ENCODE data around the gene RAPGEF3. TPM values are rescaled to one million over a fixed set of nuclear protein-coding genes. Genes with fewer than 3 reads are reported as not detected.
A peak's percentile ranks its signal among the peaks of the same experiment; 100 is the strongest.

RAPGEF3 gene
- total and polyA plus RNA-seq, 2 of the 8 experiments (the other 6 are each of a cell fraction or from before 2014, with no cell fraction given): 5.0 to 9.4 TPM

- H4K5ac ChIP-seq (ENCODE audit: insufficient read length, low read depth, low read length): no peak overlapping the region
- H2AK5ac ChIP-seq (ENCODE audit: low read depth, low read length): no peak overlapping the region
- no peaks in the 10 kb centered on the region for H3K23me2 ChIP-seq (ENCODE audit: low read depth, low read length)
- no peak overlapping the region for H3K23ac ChIP-seq (ENCODE audit: insufficient read length)
- ChIA-PET POLR2A (ENCODE audit: partially characterized antibody) (interaction anchor here (0.7 to 1.1 kb wide), 3 partner anchors 50 to 90 kb away, joined by 3 to 4 read pairs (median 4); partner anchors contain the start of gene SLC48A1), CTCF (ENCODE audit: partially characterized antibody) (interaction anchor here (1.0 to 64.6 kb wide), 17 partner anchors 11 to 223 kb away, joined by 3 to 2442 read pairs (median 23); partner anchors contain the start of genes ENDOU, RAPGEF3, RPAP3 and SLC48A1)
- no peaks in the 10 kb centered on the region for H3K9me3 ChIP-seq (ENCODE audit: insufficient read depth in 2 of 2, low read depth in 1 of 2, low read length in 1 of 2)
- peaks cover 0 to 7% (median 3%) of the 10 kb centered on the region in 4 experiments; a peak in 3 of 7 replicates for H3K27me3 ChIP-seq (replicated peaks in 1 of 4; ENCODE audit: control insufficient read depth in 3 of 4, extremely low read depth in 1 of 4, insufficient read depth in 3 of 4, low read length in 3 of 4)
- no peaks in the 10 kb centered on the region for H3K79me1 ChIP-seq (ENCODE audit: low read depth, low read length)
- no peak overlapping the region for H3K14ac ChIP-seq (ENCODE audit: insufficient read length)
- TF ChIP-seq, protein P1, sequence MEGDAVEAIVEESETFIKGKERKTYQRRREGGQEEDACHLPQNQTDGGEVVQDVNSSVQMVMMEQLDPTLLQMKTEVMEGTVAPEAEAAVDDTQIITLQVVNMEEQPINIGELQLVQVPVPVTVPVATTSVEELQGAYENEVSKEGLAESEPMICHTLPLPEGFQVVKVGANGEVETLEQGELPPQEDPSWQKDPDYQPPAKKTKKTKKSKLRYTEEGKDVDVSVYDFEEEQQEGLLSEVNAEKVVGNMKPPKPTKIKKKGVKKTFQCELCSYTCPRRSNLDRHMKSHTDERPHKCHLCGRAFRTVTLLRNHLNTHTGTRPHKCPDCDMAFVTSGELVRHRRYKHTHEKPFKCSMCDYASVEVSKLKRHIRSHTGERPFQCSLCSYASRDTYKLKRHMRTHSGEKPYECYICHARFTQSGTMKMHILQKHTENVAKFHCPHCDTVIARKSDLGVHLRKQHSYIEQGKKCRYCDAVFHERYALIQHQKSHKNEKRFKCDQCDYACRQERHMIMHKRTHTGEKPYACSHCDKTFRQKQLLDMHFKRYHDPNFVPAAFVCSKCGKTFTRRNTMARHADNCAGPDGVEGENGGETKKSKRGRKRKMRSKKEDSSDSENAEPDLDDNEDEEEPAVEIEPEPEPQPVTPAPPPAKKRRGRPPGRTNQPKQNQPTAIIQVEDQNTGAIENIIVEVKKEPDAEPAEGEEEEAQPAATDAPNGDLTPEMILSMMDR (IDR thresholded peaks at IDR 0.05; ENCODE audit: control extremely low read depth in 1 of 3, insufficient read depth in 1 of 3, low read depth in 1 of 3, low read length in 3 of 3): peak in 1 of 3 experiments; percentile 6; a peak in 1 of 4 replicates
- TF ChIP-seq KDM5A (IDR thresholded peaks at IDR 0.05; ENCODE audit: low read length) (no peak), RFX5 (IDR thresholded peaks at IDR 0.05; ENCODE audit: borderline replicate concordance, low read depth, low read length) (no peak), CTBP2 (IDR thresholded peaks at IDR 0.05; ENCODE audit: borderline replicate concordance, insufficient read depth, insufficient read length, low read length) (no peak), TAF1 (IDR thresholded peaks at IDR 0.05; ENCODE audit: low read depth, low read length) (no peak)
- 92% methylated on average over 4 of the region's 6 CpGs; no CpG with 5 or more reads in 1 of the 2 experiments for WGBS, 2 experiments (ENCODE audit: extremely low coverage in 1 of 2, insufficient coverage in 1 of 2, insufficient read length in 1 of 2, insufficient replicate concordance in 2 of 2, low coverage in 1 of 2, low lambda C conversion rate in 2 of 2, missing lambda C conversion rate in 1 of 2)
- H2BK20ac ChIP-seq (ENCODE audit: low read length): no peak overlapping the region
- 0 out of 8 replicates have a peak, but pooled peaks cover 0 to 3% (median 0%) of the 10 kb centered on the region in 4 experiments for H3K36me3 ChIP-seq (ENCODE audit: control insufficient read depth in 2 of 4, insufficient read depth in 4 of 4, low read length in 3 of 4)
- no peak overlapping the region for H3K27ac ChIP-seq (ENCODE audit: low read depth, low read length)
- H4K91ac ChIP-seq (replicated peaks; ENCODE audit: insufficient read length, low read length): no peak overlapping the region
- DNase-seq (ENCODE audit: low read depth in 1 of 2, low spot score in 2 of 2) (no peak), FAIRE-seq (no peak)
- no peak overlapping the region for H3K56ac ChIP-seq (replicated peaks; ENCODE audit: insufficient read length, low read depth, low read length)
- no peak overlapping the region for H2BK15ac ChIP-seq (ENCODE audit: low read length)
- H3K4me2 ChIP-seq (ENCODE audit: insufficient read depth in 1 of 2, low read depth in 2 of 2, low read length in 2 of 2): no peak overlapping the region
- no peak overlapping the region for H3K4ac ChIP-seq (replicated peaks; ENCODE audit: insufficient read length, low read depth, low read length)
- H3K79me2 ChIP-seq (ENCODE audit: control insufficient read depth in 1 of 2, insufficient read depth in 2 of 2, low read length in 2 of 2): no peaks in the 10 kb centered on the region
- no peak overlapping the region for H2BK120ac ChIP-seq (replicated peaks; ENCODE audit: low read depth, low read length)
- H4K8ac ChIP-seq (ENCODE audit: extremely low read depth, insufficient read depth, low read length): no peak overlapping the region
- H3K18ac ChIP-seq (ENCODE audit: extremely low read depth, low read length): no peak overlapping the region
- H3K9ac ChIP-seq (replicated peaks in 1 of 4; ENCODE audit: extremely low read depth in 1 of 4, low read depth in 3 of 4, low read length in 3 of 4): no peak overlapping the region
- H3K4me1 ChIP-seq (replicated peaks in 1 of 4; ENCODE audit: control insufficient read depth in 3 of 4, insufficient read depth in 4 of 4, low read length in 3 of 4): peaks cover 4 to 9% (median 8%) of the 10 kb centered on the region in 4 experiments; a peak in 5 of 7 replicates
- H3K4me3 ChIP-seq (ENCODE audit: extremely low read depth in 1 of 4, insufficient read depth in 2 of 4, low read depth in 3 of 4, low read length in 4 of 4): no peak overlapping the region
- no peak overlapping the region for H2BK12ac ChIP-seq (ENCODE audit: low read depth, low read length)
- H4K20me1 ChIP-seq (replicated peaks in 1 of 2; ENCODE audit: control insufficient read depth in 1 of 2, insufficient read depth in 2 of 2, low read length in 2 of 2): no peaks in the 10 kb centered on the region
- no peak overlapping the region for H2AFZ ChIP-seq (ENCODE audit: low read length)
- H2BK5ac ChIP-seq (ENCODE audit: low read depth, low read length): no peak overlapping the region
These were observed 41.6 kb downstream of the RAPGEF3 start for GRCh38 chr12:47717046-47717442.

Measured in H1 (cell line).